Measurements from ENCODE around the gene SASS6.
A peak's percentile ranks its signal among the peaks of the same experiment; 100 is the strongest.

SASS6 gene

GRCh38 chr1:100132566-100133477 is at the start of gene SASS6, which contains the start of gene TRMT13:
TSS of gene SASS6 (minus strand) at chr1:100132930. CDS start at chr1:100132814, 116 bp downstream.
TSS of gene TRMT13 (plus strand) at chr1:100133163. CDS start at chr1:100133169, 6 bp downstream.
- TF ChIP-seq GATA3 (IDR thresholded peaks at IDR 0.05; ENCODE audit: low read depth, low read length) (no peak), GATA2 (IDR thresholded peaks at IDR 0.05; ENCODE audit: low read depth, low read length) (0 out of 2 replicates have a peak, but pooled peaks have one; percentile 34)

- TF ChIP-seq GATA3 (IDR thresholded peaks at IDR 0.05; ENCODE audit: low read depth, low read length) (no peak), GATA2 (IDR thresholded peaks at IDR 0.05; ENCODE audit: low read depth, low read length) (no peak)
Observed at GRCh38 chr1:100178091-100178490, 45.4 kb upstream of the SASS6 start, which contains the start of gene LRRC39. TSS of gene LRRC39 (minus strand) at chr1:100178256. CDS start at chr1:100168516, 9,740 bp downstream.

- TF ChIP-seq GATA2 (IDR thresholded peaks at IDR 0.05; ENCODE audit: low read depth, low read length) (no peak), GATA3 (IDR thresholded peaks at IDR 0.05; ENCODE audit: low read depth, low read length) (no peak)
Observed at GRCh38 chr1:100177295-100178041, 44.7 kb upstream of the SASS6 start.

- no peak for TF ChIP-seq GATA2 (IDR thresholded peaks at IDR 0.05; ENCODE audit: low read depth, low read length)
- TF ChIP-seq GATA3 (IDR thresholded peaks at IDR 0.05; ENCODE audit: low read depth, low read length): no peak
Observed at GRCh38 chr1:100168051-100168450, 35.3 kb upstream of the SASS6 start.

- TF ChIP-seq GATA2 (IDR thresholded peaks at IDR 0.05; ENCODE audit: low read depth, low read length) (no peak), GATA3 (IDR thresholded peaks at IDR 0.05; ENCODE audit: low read depth, low read length) (no peak)
Observed at GRCh38 chr1:100164702-100165101, 32.0 kb upstream of the SASS6 start.

GRCh38 chr1:100164216-100164615 is 31.5 kb upstream of the SASS6 start:
- no peak for TF ChIP-seq GATA2 (IDR thresholded peaks at IDR 0.05; ENCODE audit: low read depth, low read length)
- no peak for TF ChIP-seq GATA3 (IDR thresholded peaks at IDR 0.05; ENCODE audit: low read depth, low read length)

GRCh38 chr1:100162881-100163280 is 30.2 kb upstream of the SASS6 start:
- TF ChIP-seq GATA2 (IDR thresholded peaks at IDR 0.05; ENCODE audit: low read depth, low read length): no peak
- TF ChIP-seq GATA3 (IDR thresholded peaks at IDR 0.05; ENCODE audit: low read depth, low read length): no peak

GRCh38 chr1:100152271-100152670 is 19.5 kb upstream of the SASS6 start:
- TF ChIP-seq GATA3 (IDR thresholded peaks at IDR 0.05; ENCODE audit: low read depth, low read length): no peak
- TF ChIP-seq GATA2 (IDR thresholded peaks at IDR 0.05; ENCODE audit: low read depth, low read length): no peak

GRCh38 chr1:100151679-100152078 is 18.9 kb upstream of the SASS6 start:
- TF ChIP-seq GATA2 (IDR thresholded peaks at IDR 0.05; ENCODE audit: low read depth, low read length) (no peak), GATA3 (IDR thresholded peaks at IDR 0.05; ENCODE audit: low read depth, low read length) (no peak)

GRCh38 chr1:100147875-100148274 is 15.1 kb upstream of the SASS6 start:
- TF ChIP-seq GATA3 (IDR thresholded peaks at IDR 0.05; ENCODE audit: low read depth, low read length): no peak
- no peak for TF ChIP-seq GATA2 (IDR thresholded peaks at IDR 0.05; ENCODE audit: low read depth, low read length)

GRCh38 chr1:100146958-100147357 is 14.2 kb upstream of the SASS6 start:
- TF ChIP-seq GATA3 (IDR thresholded peaks at IDR 0.05; ENCODE audit: low read depth, low read length): no peak
- no peak for TF ChIP-seq GATA2 (IDR thresholded peaks at IDR 0.05; ENCODE audit: low read depth, low read length)

GRCh38 chr1:100145116-100145515 is 12.4 kb upstream of the SASS6 start:
- TF ChIP-seq GATA3 (IDR thresholded peaks at IDR 0.05; ENCODE audit: low read depth, low read length) (no peak), GATA2 (IDR thresholded peaks at IDR 0.05; ENCODE audit: low read depth, low read length) (no peak)

GRCh38 chr1:100142343-100142742 is 9.6 kb upstream of the SASS6 start:
- no peak for TF ChIP-seq GATA3 (IDR thresholded peaks at IDR 0.05; ENCODE audit: low read depth, low read length)
- TF ChIP-seq GATA2 (IDR thresholded peaks at IDR 0.05; ENCODE audit: low read depth, low read length): no peak

- TF ChIP-seq GATA3 (IDR thresholded peaks at IDR 0.05; ENCODE audit: low read depth, low read length): no peak
- TF ChIP-seq GATA2 (IDR thresholded peaks at IDR 0.05; ENCODE audit: low read depth, low read length): no peak
Observed at GRCh38 chr1:100141192-100141591, 8.5 kb upstream of the SASS6 start.
